ENCODE data around the gene APC2.
A peak's percentile ranks its signal among the peaks of the same experiment; 100 is the strongest.
"Not testable (repeated sequence)": the region's sequence is repeated elsewhere in the genome, so short reads cannot be mapped to it uniquely, and the experiment has no call there.

Gene APC2

GRCh38 chr19:1499231-1499630 lies 49.3 kb downstream of the APC2 start:
- not testable (repeated sequence) for DNase-seq

GRCh38 chr19:1501200-1501595 lies 51.3 kb downstream of the APC2 start:
- DNase-seq, result no peak

- DNase-seq, result no peak
Observed at GRCh38 chr19:1502433-1503088, 52.6 kb downstream of the APC2 start.

- DNase-seq, result no peak
Observed at GRCh38 chr19:1503089-1503924, 53.4 kb downstream of the APC2 start.

GRCh38 chr19:1503925-1504773 lies 54.2 kb downstream of the APC2 start:
- no peak for DNase-seq

GRCh38 chr19:1505012-1505411 lies 55.1 kb downstream of the APC2 start:
- no peak for DNase-seq

GRCh38 chr19:1505991-1506881 lies 56.3 kb downstream of the APC2 start:
- DNase-seq, result no peak

- no peak for DNase-seq
Observed at GRCh38 chr19:1507192-1507660, 57.3 kb downstream of the APC2 start.

GRCh38 chr19:1507763-1508506 lies 58.0 kb downstream of the APC2 start:
- peak; percentile 53 for DNase-seq

- DNase-seq, result no peak
Observed at GRCh38 chr19:1508507-1508856, 58.6 kb downstream of the APC2 start.

- DNase-seq, result no peak
Observed at GRCh38 chr19:1509602-1510441, 59.9 kb downstream of the APC2 start.

GRCh38 chr19:1510442-1510806 lies 60.5 kb downstream of the APC2 start:
- DNase-seq, result no peak

- no peak for DNase-seq
Observed at GRCh38 chr19:1510807-1511206, 60.9 kb downstream of the APC2 start.

- DNase-seq, result no peak
Observed at GRCh38 chr19:1511318-1512317, 61.7 kb downstream of the APC2 start.

GRCh38 chr19:1512671-1513498 lies 63.0 kb downstream of the APC2 start, which contains the start of gene ADAMTSL5:
Gene ADAMTSL5, minus strand, starts transcription at chr19:1513019. Its CDS starts 2,076 bp downstream, at chr19:1510943.
- no peak for DNase-seq

GRCh38 chr19:1513499-1514294 lies 63.8 kb downstream of the APC2 start:
- no peak for DNase-seq

GRCh38 chr19:1514295-1514661 lies 64.4 kb downstream of the APC2 start:
- no peak for DNase-seq

Data from NCI-H2107 (cell line).